K562 (cell line): ENCODE measurements around the gene PNPO. TPM values are rescaled to one million over a fixed set of nuclear protein-coding genes. Genes with fewer than 3 reads are reported as not detected.

ENCODE experiments used
- ATAC-seq: fragments of 200-7000 bp; cut with Tn5 transposase; 3 replicates; pipeline ENCODE4 v1.9.1; 2020; ENCODE audit warnings: moderate library complexity
- BruUV-seq: library from RNA; stranded (reverse); fragments of 400-500 nt; replicated peaks from 2 replicates; lab custom pipeline; 2021; lab: Mats Ljungman, UMichigan
- CTCF ChIA-PET: fragments of 300-600 bp; formaldehyde crosslinking; extraction: SDS; loops from one replicate; lab custom pipeline; 2021; ENCODE audit warnings: low intra/inter-chr PET ratio; lab: Yijun Ruan, JAX
- POLR2A ChIA-PET: fragments of 300-600, 350-650 bp; sonication (Branson Sonifier 250); formaldehyde crosslinking; extraction: SDS; loops from one replicate; lab custom pipeline; 2021; ENCODE audit warnings: antibody characterized with exemption, inconsistent platforms; lab: Yijun Ruan, JAX
- DNase-seq, 4 experiments: peaks; one replicate each; pipeline versions ENCODE4 v3.0.0 to v3.0.0-alpha.2; 2011 to 2018; ENCODE audit warnings: low spot score in 3 of 4, mixed read lengths in 3 of 4; ENCODE audit errors: extremely low read depth in 1 of 4
- FAIRE-seq: peaks from 2 replicates; lab custom pipeline; 2011; peaks lifted over from hg19 to GRCh38; lab: Jason Lieb, UNC
- H2AFZ ChIP-seq: 2 replicates; pipeline ENCODE4 v1.6.0; 2011; ENCODE audit warnings: low read depth, low read length, control low read depth, inconsistent platforms
- H3K27ac ChIP-seq: fragments of 200-600 bp; 3 replicates; pipeline ENCODE4 v1.8.0; 2011; ENCODE audit warnings: low read depth, mild to moderate bottlenecking, control low read depth, inconsistent platforms, low read length, moderate library complexity, mixed read lengths; ENCODE audit errors: extremely low read depth
- H3K27me3 ChIP-seq, 2 experiments: fragments of 300-600 bp in 1 of 2; 2 replicates in 1 of 2; 3 replicates in 1 of 2; pipeline versions ENCODE4 v1.6.0 to v1.8.0; 2011; ENCODE audit warnings: inconsistent platforms in 2 of 2, low read length in 2 of 2, mild to moderate bottlenecking in 1 of 2, mixed read lengths in 1 of 2, moderate library complexity in 1 of 2; ENCODE audit not compliant: control insufficient read depth in 2 of 2, insufficient read depth in 2 of 2
- H3K36me3 ChIP-seq: fragments of 300-600 bp; 3 replicates; pipeline ENCODE4 v1.8.0; 2011; ENCODE audit warnings: mild to moderate bottlenecking, low read length, inconsistent platforms; ENCODE audit not compliant: control insufficient read depth, insufficient read depth
- H3K4me1 ChIP-seq, 2 experiments: fragments of 200-600 bp in 1 of 2; replicated peaks in 1 of 2; 2 replicates in 1 of 2; 3 replicates in 1 of 2; pipeline versions ENCODE4 v1.5.1 to v1.8.0; 2011; ENCODE audit warnings: inconsistent platforms in 2 of 2, low read length in 2 of 2, mild to moderate bottlenecking in 1 of 2, mixed read lengths in 1 of 2, moderate library complexity in 1 of 2; ENCODE audit not compliant: control insufficient read depth in 2 of 2, insufficient read depth in 2 of 2
- H3K4me2 ChIP-seq: 2 replicates; pipeline ENCODE4 v1.6.1; 2011; ENCODE audit warnings: low read length, control low read depth, inconsistent platforms, mixed read lengths; ENCODE audit not compliant: insufficient read depth
- H3K4me3 ChIP-seq: fragments of 200-600 bp; sonication (generic), shearing (Covaris generic); 2 replicates; pipeline ENCODE4 v1.5.1; 2016; ENCODE audit warnings: control low read depth, inconsistent platforms
- H3K79me2 ChIP-seq: fragments of 200-600 bp; 3 replicates; pipeline ENCODE4 v1.8.0; 2011; ENCODE audit warnings: low read length, inconsistent platforms; ENCODE audit not compliant: control insufficient read depth, insufficient read depth
- H3K9ac ChIP-seq, 2 experiments: 2 replicates each; pipeline versions ENCODE4 v1.6.0 to v1.6.1; 2011; ENCODE audit warnings: low read depth in 2 of 2, low read length in 2 of 2, control low read depth in 1 of 2, inconsistent platforms in 1 of 2, mild to moderate bottlenecking in 1 of 2, mixed read lengths in 1 of 2; ENCODE audit not compliant: insufficient read depth in 1 of 2
- H3K9me1 ChIP-seq: one replicate; pipeline ENCODE4 v1.6.0; 2011; ENCODE audit warnings: inconsistent platforms, mild to moderate bottlenecking, low read length, moderate library complexity; ENCODE audit not compliant: control insufficient read depth, insufficient read depth
- H3K9me3 ChIP-seq: replicated peaks from 2 replicates; pipeline ENCODE4 v1.5.1; 2011; ENCODE audit warnings: low read depth, low read length, inconsistent platforms; ENCODE audit not compliant: control insufficient read depth, insufficient read depth
- H4K20me1 ChIP-seq: replicated peaks from 2 replicates; pipeline ENCODE4 v1.6.1; 2011; ENCODE audit warnings: low read length, inconsistent platforms, mixed read lengths; ENCODE audit not compliant: control insufficient read depth, insufficient read depth
- ELF4 ChIP-seq: fragments of 450-650 bp; formaldehyde crosslinking; IDR thresholded peaks from 2 replicates; pipeline ENCODE4 v1.4.0; 2022; ENCODE audit warnings: missing genetic modification characterization
- ETS2 ChIP-seq: IDR thresholded peaks from 2 replicates; pipeline ENCODE4 v1.6.1; 2016; ENCODE audit warnings: borderline replicate concordance, missing genetic modification characterization, mild to moderate bottlenecking, moderate library complexity, missing compliant biosample characterization; ENCODE audit not compliant: poor library complexity, severe bottlenecking
- NCOR1 ChIP-seq: fragments of 450-650 bp; IDR thresholded peaks from 2 replicates; pipeline ENCODE4 v1.6.1; 2016; ENCODE audit warnings: mild to moderate bottlenecking, moderate library complexity
- NFIC ChIP-seq: fragments of 450-650 bp; IDR thresholded peaks from 2 replicates; pipeline ENCODE4 v1.6.1; 2017; ENCODE audit warnings: mild to moderate bottlenecking, inconsistent platforms
- POLR2G ChIP-seq: fragments of 200-400 bp; formaldehyde crosslinking; IDR thresholded peaks from 2 replicates; pipeline ENCODE4 v1.6.1; 2017; ENCODE audit warnings: low read depth, mild to moderate bottlenecking, antibody characterized with exemption, low read length, moderate library complexity
- SPI1 ChIP-seq: IDR thresholded peaks from 2 replicates; pipeline ENCODE4 v1.6.1; 2011; ENCODE audit warnings: low read depth, low read length, control low read depth, borderline replicate concordance
- WGBS: fragments of 100-300 bp; shearing (Covaris generic); methylation state at CpG from one replicate; pipeline ENCODE4 v1.1.6; 2016; ENCODE audit warnings: low coverage, mixed read lengths; ENCODE audit not compliant: insufficient coverage; ENCODE audit errors: missing lambda C conversion rate; 5-methylcytosine and 5-hydroxymethylcytosine counted together
- in situ Hi-C: fragments of 300-500 bp; cut with MboI; formaldehyde crosslinking; loops from 4 replicates; pipeline ENCODE4 v1.15.0; 2018; ENCODE audit warnings: inconsistent platforms, mixed read lengths
- intact Hi-C: fragments of 100-400 bp; cut with micrococcal nuclease; formaldehyde crosslinking; loops from 2 replicates; pipeline ENCODE4 v1.14.2; 2022
- polyA plus RNA-seq, 8 experiments: library from polyadenylated mRNA; depleted of rRNA in 4 of 8; stranded (reverse) in 5 of 8; unstranded in 3 of 8; fragments of >200 nt; fragmentation: Nextera tagmentation in 2 of 8; fragmentation: Illumina TruSeq in 1 of 8; extraction: Ambion mirVana in 2 of 8; extraction: Trizol in 1 of 8; gene quantifications; 2 replicates each; pipeline versions ENCODE4 v1.2.1 to v1.2.3, GENCODE V29; 2011 to 2014; ENCODE audit warnings: inconsistent platforms in 1 of 8, missing spikeins in 1 of 8
- total RNA-seq, 7 experiments: library from RNA; depleted of rRNA in 6 of 7; stranded (reverse); fragments of >200 nt in 6 of 7; fragmentation: Illumina TruSeq in 2 of 7; extraction: Trizol in 2 of 7; gene quantifications; 2 replicates each; pipeline versions ENCODE4 v1.2.1 to v1.2.3, GENCODE V29; 2011 to 2021; ENCODE audit warnings: low replicate concordance in 1 of 7

The PNPO gene
- total and polyA plus RNA-seq, 9 of the 15 experiments (the other 6 are each of a cell fraction or from before 2014, with no cell fraction given): 16.6 to 39.0 (median 27.4) TPM

DNA sequence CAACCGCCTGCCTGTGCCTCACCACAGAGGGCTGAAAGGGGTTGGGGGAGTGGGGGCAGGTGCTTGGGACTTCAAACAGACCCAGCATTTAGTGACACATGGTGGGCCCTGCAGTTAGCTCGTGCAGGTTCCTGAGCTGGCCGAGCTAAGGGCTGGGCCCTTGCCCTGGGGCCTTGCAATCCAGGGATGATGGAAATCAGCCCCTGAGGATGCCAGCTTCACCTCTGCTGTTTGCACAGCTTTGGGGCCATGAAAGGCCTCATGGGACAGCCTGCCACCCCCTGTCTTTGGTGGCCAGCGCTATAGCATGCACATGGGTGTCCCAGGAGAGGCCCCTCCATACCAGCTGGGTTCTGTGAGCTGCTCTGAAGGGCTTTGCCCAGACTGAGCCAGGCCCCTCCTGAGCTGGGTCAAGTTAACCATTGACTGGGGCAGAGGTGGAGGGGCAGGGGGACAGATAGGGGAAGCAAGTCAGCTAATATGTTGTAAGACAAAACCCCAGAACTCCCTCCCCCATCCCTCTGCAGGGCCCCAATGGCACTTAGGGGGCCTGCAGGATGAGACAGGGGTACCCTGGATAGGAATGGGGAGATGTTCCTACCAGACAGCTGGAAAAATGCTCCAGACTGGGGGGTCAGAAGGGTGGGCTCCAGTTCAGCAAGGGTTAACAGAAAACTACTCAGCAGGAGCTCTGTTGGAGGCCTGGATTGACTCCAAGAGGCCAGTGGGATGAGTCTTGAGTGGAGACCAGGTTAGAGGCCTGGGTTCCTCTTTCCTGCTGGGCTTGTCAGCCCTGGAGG, 15.6 kb downstream of the PNPO start:
- Histone ChIP-seq H3K27me3 (no peaks in the 10 kb centered on the region; a peak in 1 of 5 replicates), H3K79me2 (no peaks in the 10 kb centered on the region), H3K36me3 (no peaks in the 10 kb centered on the region; the same call in 2 of the 3 replicates), H3K4me1 (peaks cover 10 to 19% of the 10 kb centered on the region in 2 experiments), H3K9me3 (no peaks in the 10 kb centered on the region), H3K4me3 (no peak overlapping the region), H3K9me1 (no peaks in the 10 kb centered on the region), H2AFZ (no peak overlapping the region), H3K4me2 (no peak overlapping the region), H3K27ac (no peak overlapping the region), H4K20me1 (no peaks in the 10 kb centered on the region), H3K9ac (peak overlapping the region in 1 of 2 experiments; percentile 86; a peak in 2 of 4 replicates)
- ChIA-PET POLR2A (interaction anchor here (0.6 to 2.2 kb wide), 9 partner anchors 11 to 859 kb away, joined by 3 to 8 read pairs (median 5); partner anchors contain the start of gene CDK5RAP3), CTCF (no interaction called here)
- DNase-seq: no peak
- no peak for ATAC-seq
- in situ Hi-C loops (no loop called here), intact Hi-C loops (no loop called here)
- FAIRE-seq: no peak
- no TSS peak for BruUV-seq
- WGBS: 32% methylated on average over 3 of the region's 4 CpGs
- peak; percentile 19; the same call in 1 of the 2 replicates for TF ChIP-seq NFIC
- TF ChIP-seq ELF4 (CRISPR knock-in tag): no peak
- TF ChIP-seq ETS2: no peak
- peak; percentile 50; the same call in 1 of the 2 replicates for TF ChIP-seq SPI1
- 0 out of 2 replicates have a peak, but pooled peaks have one; percentile 17 for TF ChIP-seq POLR2G
- TF ChIP-seq NCOR1: no peak
- TF ChIP-seq, all 486 proteins: peak for 3
